Endothelial cell of umbilical vein (primary cell): ENCODE data around the gene SEC22B.
"Not testable (repeated sequence)": the region's sequence is repeated elsewhere in the genome, so short reads cannot be mapped to it uniquely, and the experiment has no call there.

ENCODE experiments used
- MAX ChIP-seq: IDR thresholded peaks from 2 replicates; pipeline ENCODE4 v1.6.1; 2011; ENCODE audit not compliant: insufficient read depth, insufficient read length
- POLR2A ChIP-seq: IDR thresholded peaks from 2 replicates; pipeline ENCODE4 v1.6.1; 2012; ENCODE audit warnings: low read depth, mild to moderate bottlenecking, control low read depth, low read length
- POLR2AphosphoS5 ChIP-seq: IDR thresholded peaks from 2 replicates; pipeline ENCODE4 v1.6.1; 2012; ENCODE audit warnings: low read depth, mild to moderate bottlenecking, control low read depth, low read length, moderate library complexity; ENCODE audit not compliant: insufficient read depth
- TF ChIP-seq, protein P1 (sequence below), 2 donors: IDR thresholded peaks; 1 replicate in 1 of 2; 2 replicates in 1 of 2; pipeline ENCODE4 v1.5.1; 2011; ENCODE audit warnings: low read length in 2 of 2, mild to moderate bottlenecking in 2 of 2, moderate library complexity in 2 of 2, control low read depth in 1 of 2, inconsistent platforms in 1 of 2, low read depth in 1 of 2; ENCODE audit not compliant: insufficient read depth in 1 of 2; ENCODE audit errors: extremely low read depth in 1 of 2

DNA sequence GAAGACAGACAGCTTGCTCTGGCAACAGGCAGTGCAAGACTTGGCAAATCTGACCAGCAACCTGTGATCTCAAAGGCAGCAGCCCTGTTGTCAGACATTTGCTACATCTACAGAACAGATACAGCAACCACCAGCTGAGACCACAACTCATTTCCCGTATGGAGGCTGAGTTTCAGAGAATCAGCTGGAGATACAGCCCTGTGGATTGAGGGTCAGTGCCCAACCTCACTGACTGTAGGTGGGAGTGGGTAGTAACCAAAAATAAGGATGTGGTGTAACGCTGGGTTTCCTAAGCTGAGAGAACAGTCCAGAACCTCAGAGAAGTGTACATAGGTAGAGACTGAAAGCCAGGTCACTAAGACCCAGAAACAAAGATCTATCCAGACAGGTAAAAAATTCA is 71.0 kb downstream of the SEC22B start:
- not testable (repeated sequence) for TF ChIP-seq POLR2A, POLR2AphosphoS5, MAX
- TF ChIP-seq, protein P1, sequence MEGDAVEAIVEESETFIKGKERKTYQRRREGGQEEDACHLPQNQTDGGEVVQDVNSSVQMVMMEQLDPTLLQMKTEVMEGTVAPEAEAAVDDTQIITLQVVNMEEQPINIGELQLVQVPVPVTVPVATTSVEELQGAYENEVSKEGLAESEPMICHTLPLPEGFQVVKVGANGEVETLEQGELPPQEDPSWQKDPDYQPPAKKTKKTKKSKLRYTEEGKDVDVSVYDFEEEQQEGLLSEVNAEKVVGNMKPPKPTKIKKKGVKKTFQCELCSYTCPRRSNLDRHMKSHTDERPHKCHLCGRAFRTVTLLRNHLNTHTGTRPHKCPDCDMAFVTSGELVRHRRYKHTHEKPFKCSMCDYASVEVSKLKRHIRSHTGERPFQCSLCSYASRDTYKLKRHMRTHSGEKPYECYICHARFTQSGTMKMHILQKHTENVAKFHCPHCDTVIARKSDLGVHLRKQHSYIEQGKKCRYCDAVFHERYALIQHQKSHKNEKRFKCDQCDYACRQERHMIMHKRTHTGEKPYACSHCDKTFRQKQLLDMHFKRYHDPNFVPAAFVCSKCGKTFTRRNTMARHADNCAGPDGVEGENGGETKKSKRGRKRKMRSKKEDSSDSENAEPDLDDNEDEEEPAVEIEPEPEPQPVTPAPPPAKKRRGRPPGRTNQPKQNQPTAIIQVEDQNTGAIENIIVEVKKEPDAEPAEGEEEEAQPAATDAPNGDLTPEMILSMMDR (IDR thresholded peaks at IDR 0.05; ENCODE audit: extremely low read depth in 1 of 2, insufficient read depth in 1 of 2, low read depth in 1 of 2, low read length in 2 of 2), result not testable (repeated sequence)
